ENCODE data around the gene FRMD8. TPM values are rescaled to one million over a fixed set of nuclear protein-coding genes. Genes with fewer than 3 reads are reported as not detected.

Gene FRMD8
- total RNA-seq, 2 donors from 2014 or later = 27.4 to 29.6 TPM

GRCh38 chr11:65417702-65418430 lies 31.4 kb downstream of the FRMD8 start:
- Histone ChIP-seq H3K4me3 (ENCODE audit: low read length) (no peak overlapping the region), H3K27ac (ENCODE audit: low read depth, low read length) (peak overlapping the region; percentile 97), H3K9me3 (ENCODE audit: control insufficient read depth, low read length) (no peaks in the 10 kb centered on the region), H3K27me3 (ENCODE audit: control insufficient read depth, insufficient read depth, low read length, poor library complexity, severe bottlenecking) (no peaks in the 10 kb centered on the region), H3K4me1 (ENCODE audit: control insufficient read depth, insufficient read depth, low read length) (peaks cover 23% of the 10 kb centered on the region), H3K9ac (ENCODE audit: extremely low read depth, low read length, poor library complexity, severe bottlenecking) (peak overlapping the region; percentile 92), H3K36me3 (ENCODE audit: control insufficient read depth, insufficient read depth, low read length) (no peaks in the 10 kb centered on the region)
- peak overlapping the region; percentile 44 for H3K4me3 Mint-ChIP-seq
- H3K9me3 Mint-ChIP-seq = no peaks in the 10 kb centered on the region
- H3K36me3 Mint-ChIP-seq (ENCODE audit: low read depth) = peaks cover 2% of the 10 kb centered on the region
- H3K27me3 Mint-ChIP-seq (ENCODE audit: insufficient read depth) = no peaks in the 10 kb centered on the region
- no peak for TF ChIP-seq CTCF (conservative IDR thresholded peaks at IDR 0.05)
- no peak for DNase-seq
- 75 to 81% methylated on average over 14 to 19 of the region's 19 CpGs for WGBS, 2 experiments (ENCODE audit: insufficient coverage in 1 of 2, insufficient read length in 1 of 2)
- H3K27ac Mint-ChIP-seq = peak overlapping the region; percentile 99
- H3K4me1 Mint-ChIP-seq = peaks cover 60% of the 10 kb centered on the region

GRCh38 chr11:65418431-65418680 lies 31.9 kb downstream of the FRMD8 start:
- H3K9me3 Mint-ChIP-seq = no peaks in the 10 kb centered on the region
- Histone ChIP-seq H3K9ac (ENCODE audit: extremely low read depth, low read length, poor library complexity, severe bottlenecking) (peak overlapping the region; percentile 92), H3K4me1 (ENCODE audit: control insufficient read depth, insufficient read depth, low read length) (peaks cover 23% of the 10 kb centered on the region), H3K9me3 (ENCODE audit: control insufficient read depth, low read length) (no peaks in the 10 kb centered on the region), H3K27ac (ENCODE audit: low read depth, low read length) (peak overlapping the region; percentile 97), H3K36me3 (ENCODE audit: control insufficient read depth, insufficient read depth, low read length) (no peaks in the 10 kb centered on the region), H3K4me3 (ENCODE audit: low read length) (peak overlapping the region; percentile 68), H3K27me3 (ENCODE audit: control insufficient read depth, insufficient read depth, low read length, poor library complexity, severe bottlenecking) (no peaks in the 10 kb centered on the region)
- H3K4me1 Mint-ChIP-seq = peaks cover 63% of the 10 kb centered on the region
- 40 to 52% methylated on average over 2 of the region's 4 CpGs for WGBS, 2 experiments (ENCODE audit: insufficient coverage in 1 of 2, insufficient read length in 1 of 2)
- TF ChIP-seq CTCF (conservative IDR thresholded peaks at IDR 0.05) = no peak
- no peak for DNase-seq
- H3K27me3 Mint-ChIP-seq (ENCODE audit: insufficient read depth) = no peaks in the 10 kb centered on the region
- H3K27ac Mint-ChIP-seq = peak overlapping the region; percentile 99
- H3K4me3 Mint-ChIP-seq = peak overlapping the region; percentile 44
- no peaks in the 10 kb centered on the region for H3K36me3 Mint-ChIP-seq (ENCODE audit: low read depth)

GRCh38 chr11:65418681-65419459 lies 32.4 kb downstream of the FRMD8 start:
- Mint-ChIP-seq H3K4me3 (peak overlapping the region; percentile 44), H3K4me1 (peaks cover 69% of the 10 kb centered on the region), H3K9me3 (no peaks in the 10 kb centered on the region), H3K36me3 (ENCODE audit: low read depth) (no peaks in the 10 kb centered on the region), H3K27me3 (ENCODE audit: insufficient read depth) (no peaks in the 10 kb centered on the region), H3K27ac (peak overlapping the region; percentile 99)
- Histone ChIP-seq H3K27ac (ENCODE audit: low read depth, low read length) (peak overlapping the region; percentile 97), H3K27me3 (ENCODE audit: control insufficient read depth, insufficient read depth, low read length, poor library complexity, severe bottlenecking) (no peaks in the 10 kb centered on the region), H3K9me3 (ENCODE audit: control insufficient read depth, low read length) (no peaks in the 10 kb centered on the region), H3K36me3 (ENCODE audit: control insufficient read depth, insufficient read depth, low read length) (no peaks in the 10 kb centered on the region), H3K9ac (ENCODE audit: extremely low read depth, low read length, poor library complexity, severe bottlenecking) (peak overlapping the region; percentile 92), H3K4me3 (ENCODE audit: low read length) (peak overlapping the region; percentile 68), H3K4me1 (ENCODE audit: control insufficient read depth, insufficient read depth, low read length) (peaks cover 23% of the 10 kb centered on the region)
- peak; percentile 98 for DNase-seq
- WGBS, 2 experiments (ENCODE audit: insufficient coverage in 1 of 2, insufficient read length in 1 of 2) = 16 to 23% methylated on average over 9 to 15 of the region's 15 CpGs
- TF ChIP-seq CTCF (conservative IDR thresholded peaks at IDR 0.05) = no peak

Measured in endodermal cell (in vitro differentiated cells).